G401 (cell line): Measurements from ENCODE around the gene MVB12B. TPM values are rescaled to one million over a fixed set of nuclear protein-coding genes. Genes with fewer than 3 reads are reported as not detected.

Source experiments
- DNase-seq: peaks from one replicate; pipeline ENCODE4 v3.0.0-alpha.2; 2015; ENCODE audit warnings: low spot score
- in situ Hi-C: cut with HindIII; loops from 2 replicates; pipeline ENCODE4 v1.10.0; 2016; ENCODE audit warnings: low sequenced_read_pairs, mixed read lengths
- total RNA-seq: library from RNA; depleted of rRNA; stranded (reverse); fragments of >200 nt; shearing (Covaris generic); gene quantifications from 2 replicates; pipeline ENCODE4 v1.2.3, GENCODE V29; 2014

The MVB12B gene
- total RNA-seq, 1 experiment from 2014 or later = 7.0 TPM

DNA sequence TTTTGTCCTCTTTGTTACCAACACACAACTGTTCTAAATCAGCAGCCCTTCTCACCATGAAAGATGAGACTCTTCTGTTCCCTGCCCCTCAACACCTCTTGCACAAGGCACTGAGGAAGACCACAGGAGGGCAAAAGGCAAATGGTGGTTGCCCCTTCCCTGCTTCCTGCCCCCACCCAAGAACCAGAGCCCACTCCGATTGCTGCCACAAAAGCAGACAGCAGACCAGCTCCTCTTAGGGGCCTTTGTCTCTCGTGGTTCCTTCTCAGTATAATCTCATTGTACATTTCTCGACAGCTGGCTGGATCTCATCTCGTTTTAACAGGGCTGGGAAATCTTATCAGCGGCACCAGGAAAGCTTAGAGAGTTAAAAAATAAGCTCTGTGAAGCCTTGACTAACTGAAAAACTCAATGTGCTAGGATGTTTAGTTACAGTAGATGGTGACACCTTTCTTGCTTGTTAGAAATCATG, 1.1 kb downstream of the MVB12B start:
- in situ Hi-C loops = no loop called here
- DNase-seq = no peak

DNA sequence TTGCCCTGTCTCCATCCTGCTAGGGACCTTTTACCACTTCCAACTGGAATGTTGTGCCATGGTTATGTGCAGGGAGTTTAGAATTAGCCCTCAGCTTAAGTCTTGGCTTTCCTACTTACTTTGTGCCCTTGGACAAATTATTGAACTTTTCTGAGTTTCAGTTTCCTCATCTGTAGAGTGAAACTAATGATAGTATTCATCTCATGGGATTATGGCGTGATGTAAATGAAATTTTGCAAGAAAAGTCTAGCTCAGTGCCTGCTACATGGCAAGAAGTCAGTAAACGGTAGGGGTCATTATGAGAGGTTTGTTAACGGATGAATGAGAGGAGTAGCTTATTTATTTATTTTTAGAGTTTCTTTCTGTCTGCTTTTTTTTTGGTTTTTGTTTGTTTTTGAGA, 1.8 kb downstream of the MVB12B start:
- in situ Hi-C loops = no loop called here

DNA sequence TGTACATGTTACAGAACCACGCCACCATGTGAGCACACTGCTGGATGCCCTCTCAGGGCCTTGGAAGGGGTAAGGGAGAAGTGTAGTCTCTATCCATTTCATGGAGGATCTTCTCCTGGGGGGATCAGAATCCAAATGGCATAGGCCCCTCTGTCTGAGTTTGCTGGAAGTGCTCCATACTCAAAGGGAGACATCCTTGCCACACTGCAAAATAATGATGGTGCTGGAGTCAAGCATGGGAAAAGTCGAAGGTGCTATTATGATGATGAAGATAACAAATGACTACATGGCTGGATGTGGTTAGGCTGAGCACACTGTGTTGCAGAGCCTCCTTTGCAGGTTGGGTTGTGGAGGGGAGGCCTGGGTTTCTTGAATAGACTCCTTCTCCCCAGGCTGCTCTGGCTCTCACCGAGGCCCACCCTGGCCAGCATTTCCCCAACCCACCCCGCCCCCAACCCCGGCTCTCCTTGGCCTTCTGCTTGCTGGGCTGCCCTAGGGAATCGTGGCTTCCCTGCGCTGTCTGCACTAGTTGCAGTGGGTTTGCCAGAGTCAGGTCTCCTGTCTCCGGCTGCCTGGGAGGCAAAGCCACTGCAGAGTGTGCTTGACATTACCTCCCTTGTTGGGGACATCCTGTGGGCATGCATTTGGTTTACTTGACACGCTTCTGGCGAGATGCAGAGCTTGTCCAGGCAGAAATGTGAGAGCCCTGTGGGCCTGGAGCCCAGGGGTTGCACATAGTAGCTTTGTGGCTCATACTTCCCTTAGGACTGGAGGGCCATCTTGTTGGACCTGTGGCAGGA, 3.0 kb downstream of the MVB12B start:
- in situ Hi-C loops = no loop called here
- DNase-seq = no peak

More for the DNA sequence above, 1.8 kb downstream of the MVB12B start:
- no peak for DNase-seq

DNA sequence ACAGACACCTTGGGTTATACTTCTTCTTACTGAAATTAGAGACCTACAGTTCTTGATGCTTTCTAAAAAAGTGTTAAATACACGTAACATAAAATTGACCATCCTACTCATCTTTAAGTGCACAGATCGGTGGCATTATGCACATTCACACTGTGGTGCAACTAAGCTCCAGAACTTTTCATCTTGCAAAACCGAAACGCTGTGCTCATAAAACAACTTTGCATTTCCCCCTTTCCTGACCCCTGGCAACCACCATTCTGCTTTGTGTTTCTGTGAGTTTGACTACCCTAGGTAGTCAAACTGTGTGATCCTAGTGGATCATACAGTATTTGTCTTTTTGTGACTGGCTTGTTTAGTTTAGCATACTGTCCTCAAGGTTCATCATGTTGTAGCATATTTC, 3.9 kb downstream of the MVB12B start:
- in situ Hi-C loops = no loop called here
- DNase-seq = no peak

DNA sequence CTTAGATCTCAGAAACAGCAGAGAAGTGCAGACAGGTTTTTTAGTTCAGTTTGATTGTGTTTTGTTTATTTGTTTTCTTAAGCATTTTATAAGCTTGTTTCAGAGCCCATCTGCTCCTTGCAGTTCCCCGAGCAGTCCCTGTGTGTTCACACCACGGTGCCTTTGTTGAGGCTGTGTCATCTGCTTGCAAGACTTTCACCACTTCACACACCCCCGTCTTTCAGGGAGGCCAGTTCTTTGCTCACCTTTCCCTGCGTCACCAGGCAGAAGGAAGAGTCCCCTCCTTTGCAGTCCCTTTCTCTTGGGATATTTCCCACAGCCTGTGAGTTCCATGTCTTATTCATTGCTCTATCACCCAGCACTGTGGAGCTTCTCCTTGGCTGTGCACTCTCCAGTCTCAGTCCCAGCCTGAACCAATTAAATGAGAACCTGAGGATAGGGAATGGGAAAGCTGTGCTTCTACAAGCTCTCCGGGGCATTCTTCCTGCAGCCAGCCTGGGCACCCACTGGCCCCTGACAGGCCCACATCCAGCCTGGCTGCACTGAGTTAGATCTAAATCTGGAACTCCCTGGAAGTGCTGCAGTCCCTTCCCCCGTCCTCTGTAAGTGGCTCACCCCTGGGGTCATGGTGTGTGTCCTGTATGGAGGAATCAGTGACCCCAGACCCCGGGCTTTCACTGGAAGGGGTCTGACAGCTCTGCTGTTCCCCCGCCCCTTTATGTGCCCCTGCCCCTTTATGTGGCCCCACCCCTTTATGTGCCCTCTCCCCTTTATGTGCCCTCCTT, 5.5 kb downstream of the MVB12B start:
- DNase-seq = no peak
- in situ Hi-C loops = no loop called here

DNA sequence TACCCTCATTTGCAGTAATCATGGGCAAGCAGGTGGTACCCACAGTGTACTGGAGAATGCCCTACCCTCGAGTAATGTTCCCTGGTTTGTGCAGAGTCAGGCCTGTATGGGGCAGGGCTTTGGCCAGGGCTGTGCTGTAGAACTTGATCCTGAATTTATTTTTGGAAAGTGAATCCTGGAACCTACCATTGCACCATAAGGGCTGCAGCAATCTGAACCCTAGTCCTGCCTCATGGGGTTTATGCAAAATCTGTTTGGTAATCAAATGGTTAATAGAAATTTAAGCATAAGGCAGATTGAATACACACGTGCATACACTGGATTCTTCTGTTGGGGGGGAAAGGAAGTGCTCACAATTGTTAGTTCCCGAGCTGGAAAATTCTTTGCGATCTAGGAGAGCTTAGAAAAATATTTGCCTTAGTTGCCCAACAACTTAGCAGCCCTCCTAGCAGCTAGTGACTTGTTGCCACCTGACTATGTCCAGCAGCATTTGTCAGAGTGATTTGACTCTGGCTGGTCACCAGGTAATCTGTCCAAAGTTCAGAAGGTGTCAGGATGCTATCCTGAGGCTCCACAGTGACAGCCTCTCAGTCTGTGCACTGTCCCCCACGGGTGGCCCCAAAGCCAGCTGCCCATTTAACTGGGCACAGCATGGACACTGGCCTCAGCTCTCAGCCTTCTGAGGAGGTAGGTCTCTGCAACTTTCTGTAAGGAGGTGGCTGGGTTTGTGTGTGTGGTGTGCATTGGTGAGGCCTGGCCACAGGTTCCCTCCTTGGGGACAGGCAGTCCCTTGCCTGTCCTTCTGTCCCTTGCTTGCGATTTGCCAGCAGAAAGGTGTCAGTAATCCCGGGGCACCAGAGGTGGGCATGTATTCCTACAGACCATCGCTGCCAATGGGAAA, 8.3 kb downstream of the MVB12B start:
- peak; percentile 41 for DNase-seq
- in situ Hi-C loops = no loop called here

DNA sequence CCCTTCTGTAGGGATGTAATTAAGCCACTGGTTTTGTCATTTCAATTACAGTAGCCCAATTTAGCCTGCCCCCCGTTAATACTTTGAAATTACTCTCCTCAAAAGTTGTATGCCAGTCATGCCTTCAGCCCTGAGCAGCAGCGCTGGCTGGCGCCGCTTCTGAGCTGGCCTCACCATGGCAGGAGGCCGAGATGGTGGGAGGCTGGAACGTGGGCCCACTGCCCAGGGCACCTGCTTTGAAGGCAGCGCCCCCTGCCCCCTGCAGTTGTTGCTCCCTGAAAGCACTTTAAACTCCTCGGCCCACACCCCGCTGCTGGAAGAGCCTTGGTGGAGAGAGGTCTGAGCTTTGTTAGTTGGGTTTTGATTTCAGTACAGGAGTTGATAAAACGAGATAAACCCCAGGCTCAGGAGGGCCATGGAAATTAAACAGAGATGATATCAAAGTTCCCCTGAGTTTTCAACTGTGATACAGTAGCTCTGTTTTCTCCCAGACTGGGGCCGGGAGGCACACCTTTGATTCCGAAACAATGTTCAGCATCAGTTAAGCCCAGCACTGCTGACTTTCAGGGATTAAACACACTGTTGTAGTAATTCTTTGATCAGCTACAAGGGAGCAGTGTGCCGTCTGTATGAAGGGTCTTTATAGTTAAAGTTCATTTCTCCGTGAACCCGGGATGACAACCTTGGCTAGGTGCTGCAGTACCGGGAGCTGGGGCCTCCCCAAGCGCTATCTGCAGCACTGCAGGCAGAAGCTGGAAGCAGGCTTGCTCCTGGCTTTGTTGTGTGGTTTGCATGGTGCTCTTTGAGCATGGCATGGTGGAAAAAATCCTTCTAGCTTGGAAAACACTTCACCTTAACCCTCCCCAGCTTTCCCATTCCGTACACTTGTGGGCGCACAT, 9.5 kb downstream of the MVB12B start:
- in situ Hi-C loops = no loop called here
- DNase-seq = no peak

DNA sequence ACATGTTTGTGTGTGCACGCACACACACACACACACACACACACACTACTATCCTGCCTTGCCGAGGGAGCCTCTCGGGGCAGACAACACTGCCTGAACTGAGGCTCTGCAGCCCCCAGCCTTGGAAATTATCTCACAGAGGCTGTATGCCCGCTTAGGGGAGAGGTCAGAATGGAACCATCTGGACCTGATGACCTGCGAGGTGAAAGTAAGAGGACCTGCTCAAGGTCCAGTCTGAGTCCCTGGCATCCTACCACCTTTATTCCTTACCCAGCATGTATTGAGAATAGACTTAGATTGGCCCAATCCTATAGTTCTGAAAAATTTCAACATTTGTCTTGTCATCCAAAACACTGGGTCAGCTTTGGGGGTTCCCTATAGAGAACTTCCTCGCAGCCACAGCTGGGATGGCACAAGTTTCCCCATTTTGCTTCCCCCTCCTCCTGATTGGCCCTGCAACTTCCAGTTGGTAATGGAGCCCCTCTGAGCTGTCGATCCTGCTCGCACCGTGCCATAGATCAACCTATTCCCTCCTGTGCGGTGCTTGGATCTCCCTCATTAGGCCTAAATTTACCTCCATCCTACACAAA, 10.2 kb downstream of the MVB12B start:
- no peak for DNase-seq
- in situ Hi-C loops = no loop called here

DNA sequence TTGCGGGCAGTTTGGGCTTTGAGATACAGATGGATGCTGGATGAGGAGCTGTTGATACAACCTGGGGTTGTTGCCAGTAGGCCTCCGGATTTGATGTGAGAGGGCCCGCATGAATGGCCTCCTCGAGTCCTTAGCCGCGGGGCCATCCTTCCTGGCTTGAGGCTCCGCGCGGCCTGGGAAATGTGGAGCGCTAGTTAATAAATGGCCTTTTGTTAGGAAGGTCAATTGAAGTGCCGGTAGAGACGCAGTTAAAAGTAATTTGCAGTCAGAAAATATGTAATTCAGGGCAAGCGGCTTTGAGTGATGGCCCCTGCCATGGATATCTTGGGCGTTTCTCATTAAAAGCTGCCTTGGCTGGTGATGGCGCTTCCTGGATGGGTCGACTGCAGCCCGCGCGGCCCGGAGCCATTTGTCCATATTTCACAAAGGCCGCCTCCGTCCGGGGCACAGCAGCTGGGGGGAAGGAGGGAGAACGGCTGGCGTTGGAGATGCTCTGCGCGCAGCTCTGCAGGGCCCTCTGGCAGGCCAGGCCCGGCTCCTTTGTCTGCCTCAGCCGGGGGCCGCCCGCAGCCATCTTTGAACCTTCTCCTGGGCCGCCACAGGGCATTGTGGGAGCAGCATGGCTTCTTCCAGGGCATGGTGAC, 11.2 kb downstream of the MVB12B start:
- in situ Hi-C loops = no loop called here
- DNase-seq = peak; percentile 18

DNA sequence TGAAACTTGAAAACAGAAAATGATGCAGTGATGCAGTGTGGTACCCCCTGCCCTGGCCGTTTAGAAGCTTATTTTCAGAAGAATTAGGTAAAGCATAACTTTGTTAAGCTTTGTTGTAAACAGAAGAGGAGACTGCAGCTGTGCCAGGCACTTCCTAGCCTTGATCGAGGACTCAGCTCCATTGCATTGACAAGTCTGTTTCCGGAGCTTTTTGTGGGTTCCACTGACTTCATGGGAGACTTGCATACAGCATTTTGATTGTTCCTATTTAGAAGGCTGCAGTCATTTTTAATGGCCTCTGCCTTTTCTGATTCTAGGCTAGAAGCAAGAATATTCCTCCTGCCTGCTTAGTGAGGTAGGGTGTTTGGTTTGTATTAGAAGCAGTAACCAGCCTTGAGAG, 12.3 kb downstream of the MVB12B start:
- no peak for DNase-seq

DNA sequence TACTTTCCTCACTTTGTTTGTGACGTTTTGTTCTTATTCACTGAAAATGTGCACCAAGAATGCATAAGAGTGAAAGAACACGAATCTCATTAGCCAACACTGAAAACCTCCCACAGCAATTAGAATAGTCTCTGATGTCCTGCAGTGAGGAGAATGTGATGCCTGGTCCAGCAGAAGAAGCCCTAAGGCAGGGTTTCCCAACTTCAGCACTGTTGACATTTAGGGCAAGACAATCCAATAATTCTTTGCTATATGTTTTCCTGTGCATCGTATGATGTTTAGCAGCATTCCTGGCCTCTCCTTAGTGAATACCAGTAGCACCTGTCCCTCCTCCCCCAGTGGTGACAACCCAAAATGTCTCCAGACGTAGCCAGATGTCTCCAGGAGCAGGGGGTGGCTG, 14.8 kb downstream of the MVB12B start:
- in situ Hi-C loops = no loop called here
- DNase-seq = no peak

More for the DNA sequence above, 12.3 kb downstream of the MVB12B start:
- in situ Hi-C loops = no loop called here

DNA sequence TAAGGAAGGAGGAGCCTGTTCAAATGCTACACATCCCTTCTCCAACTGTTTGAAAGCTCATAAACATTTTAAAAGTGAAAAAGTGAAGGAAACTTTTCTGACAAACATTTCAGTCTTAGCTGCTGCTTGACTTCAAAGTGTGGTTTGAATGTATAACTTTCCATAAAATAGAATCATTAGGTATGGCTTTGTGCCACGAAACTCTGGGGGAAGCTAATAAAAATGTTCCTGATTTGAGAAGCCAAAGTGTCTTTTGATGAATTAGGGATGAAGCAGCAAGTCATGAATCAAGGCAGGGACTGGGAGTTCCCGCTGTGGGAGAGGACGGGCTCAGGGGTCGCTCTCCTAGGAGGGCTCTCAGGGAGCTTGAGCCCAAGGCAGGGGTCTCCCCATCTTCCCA, 15.3 kb downstream of the MVB12B start:
- in situ Hi-C loops = no loop called here

DNA sequence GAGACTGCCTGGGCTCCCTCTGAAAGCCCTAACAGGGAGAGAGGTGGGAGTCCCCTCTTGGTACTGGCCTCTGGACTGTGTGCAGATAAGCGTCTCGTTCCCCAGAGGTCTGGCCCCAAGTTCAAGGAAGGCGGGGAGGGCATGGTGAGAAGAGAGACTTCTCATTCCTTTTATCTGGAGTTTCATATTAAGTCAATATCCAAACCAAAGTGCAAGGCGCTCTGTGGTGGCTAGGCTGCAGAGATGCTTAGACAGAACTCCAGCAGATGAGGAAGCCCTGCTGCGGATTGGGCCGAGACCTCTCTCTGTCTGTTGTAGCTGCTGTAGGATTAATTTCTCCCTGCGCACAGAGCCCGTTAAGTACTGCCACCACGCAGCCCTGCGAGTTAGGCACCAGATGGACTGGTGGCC, 16.0 kb downstream of the MVB12B start:
- no peak for DNase-seq
- in situ Hi-C loops = no loop called here

More for the DNA sequence above, 15.3 kb downstream of the MVB12B start:
- DNase-seq = no peak

DNA sequence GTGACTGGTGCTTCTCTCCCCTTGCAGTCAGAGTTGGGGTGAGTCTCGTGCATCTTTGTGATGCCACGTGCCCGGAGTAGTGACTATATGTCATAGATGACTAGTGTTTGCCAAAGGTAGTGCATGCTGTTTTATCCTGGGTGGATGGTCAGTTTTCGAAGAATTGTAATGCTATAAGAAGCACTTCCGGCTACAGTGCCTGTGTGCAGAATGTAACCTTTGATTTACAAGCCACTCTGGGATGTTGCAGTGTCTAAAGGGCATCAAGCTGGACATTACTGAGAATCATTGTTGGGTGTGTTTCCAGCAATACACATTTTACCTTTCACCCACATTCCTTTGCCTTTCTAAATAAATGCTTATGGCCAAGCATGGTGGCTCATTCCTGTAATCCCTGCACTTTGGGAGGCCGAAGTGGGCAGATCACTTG, 16.7 kb downstream of the MVB12B start:
- DNase-seq = no peak

DNA sequence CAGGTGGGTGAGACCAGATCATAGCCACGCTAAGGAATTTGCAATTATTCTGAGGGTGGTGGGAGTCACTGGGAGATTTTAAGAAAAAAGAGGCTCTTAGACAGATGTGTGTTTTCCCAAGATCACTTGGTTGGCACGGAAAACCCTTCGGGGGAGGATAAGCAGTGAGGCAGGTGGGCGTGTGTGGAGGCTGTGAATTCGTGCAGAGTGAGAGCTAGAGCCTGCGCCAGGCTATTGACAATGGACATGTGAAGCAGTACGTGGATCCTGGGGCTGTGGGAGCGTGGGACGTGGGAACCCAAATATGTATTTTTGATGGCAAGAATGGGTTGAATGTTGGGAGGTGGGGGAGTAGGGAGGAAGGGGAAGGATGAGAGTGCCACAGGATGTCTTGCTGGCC, 19.4 kb downstream of the MVB12B start:
- no peak for DNase-seq
- in situ Hi-C loops = no loop called here

More for the DNA sequence above, 16.7 kb downstream of the MVB12B start:
- in situ Hi-C loops = no loop called here

DNA sequence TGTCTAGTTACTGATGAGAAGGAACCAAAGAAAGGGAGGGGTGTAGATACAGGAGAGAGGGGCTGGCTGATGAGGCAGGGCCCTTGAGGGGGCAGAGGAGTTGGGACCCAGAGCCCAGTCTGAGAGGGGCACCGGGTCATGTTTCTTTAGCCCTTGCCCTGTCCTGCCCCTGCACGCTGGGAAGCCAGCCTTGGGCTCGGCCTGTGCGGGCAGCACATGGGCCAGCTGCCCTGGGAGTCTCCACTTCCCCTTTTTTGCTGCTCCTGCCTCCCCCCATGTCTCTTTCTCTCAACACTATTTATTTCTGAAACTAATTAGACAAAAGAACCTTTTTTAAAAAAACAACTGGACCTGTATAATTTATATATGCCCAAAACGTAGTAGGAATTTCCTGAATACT, 20.5 kb downstream of the MVB12B start:
- no peak for DNase-seq
- in situ Hi-C loops = no loop called here

DNA sequence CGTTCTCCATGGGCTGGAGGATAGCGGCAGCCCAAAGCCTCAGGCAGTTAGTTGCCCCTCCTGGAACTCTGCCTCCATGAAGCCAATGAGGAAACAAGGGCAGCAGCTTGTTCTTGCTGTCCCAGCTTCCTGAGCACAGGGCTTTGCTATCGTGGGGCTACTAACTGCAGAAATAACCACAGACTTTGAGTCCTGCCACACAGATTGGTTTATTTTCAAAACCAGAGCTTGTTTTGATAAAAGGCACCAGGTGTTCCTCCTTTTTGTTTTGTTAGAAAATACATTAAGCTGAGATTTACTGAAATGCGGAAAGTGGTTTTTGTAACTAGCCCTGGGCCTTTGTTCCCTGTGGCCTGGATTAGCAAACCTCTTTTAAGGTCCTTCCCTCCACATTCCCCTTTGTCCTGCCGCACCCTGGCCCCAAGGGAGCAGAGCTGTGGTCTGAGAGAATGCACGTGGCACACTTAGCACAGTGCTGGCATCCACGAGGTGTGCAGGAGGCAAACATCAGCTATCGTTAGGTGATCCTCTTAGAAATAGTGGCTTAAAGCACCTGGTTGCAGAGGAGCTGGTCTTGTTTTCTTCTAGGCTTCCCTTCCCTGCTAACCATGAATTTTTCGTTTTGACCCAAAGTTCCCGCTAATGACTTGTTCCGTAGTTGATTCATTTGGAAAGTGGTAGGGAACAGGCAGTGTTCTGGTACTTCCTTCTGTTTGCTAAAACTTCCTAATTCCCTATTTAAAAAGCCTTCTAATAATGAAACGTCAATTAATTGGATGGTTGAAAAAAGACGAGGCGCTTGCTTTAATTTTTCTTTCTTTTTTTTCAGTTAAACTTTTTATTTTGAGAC, 21.5 kb downstream of the MVB12B start:
- in situ Hi-C loops = no loop called here
- DNase-seq = no peak
